Gastroesophageal sphincter (tissue), 3 donors: ENCODE data around the gene CCS.

Experiments
- POLR2A ChIP-seq, 2 donors: fragments of 450-650 bp; IDR thresholded peaks; one replicate each; pipeline ENCODE4 v1.6.1; 2017; ENCODE audit warnings: antibody characterized with exemption in 2 of 2, mild to moderate bottlenecking in 2 of 2, moderate library complexity in 1 of 2
- POLR2AphosphoS5 ChIP-seq: sonication (generic); formaldehyde crosslinking; IDR thresholded peaks from one replicate; pipeline ENCODE4 v1.6.1; 2017; ENCODE audit warnings: antibody characterized with exemption
- TF ChIP-seq, protein P1 (sequence below), 4 experiments: fragments of 200-600 bp in 2 of 4; fragments of 450-650 bp in 2 of 4; sonication (generic) in 1 of 4; IDR thresholded peaks; one replicate each; pipeline ENCODE4 v1.5.1; 2017 to 2019; ENCODE audit warnings: antibody characterized with exemption in 4 of 4, mild to moderate bottlenecking in 2 of 4, moderate library complexity in 2 of 4

DNA sequence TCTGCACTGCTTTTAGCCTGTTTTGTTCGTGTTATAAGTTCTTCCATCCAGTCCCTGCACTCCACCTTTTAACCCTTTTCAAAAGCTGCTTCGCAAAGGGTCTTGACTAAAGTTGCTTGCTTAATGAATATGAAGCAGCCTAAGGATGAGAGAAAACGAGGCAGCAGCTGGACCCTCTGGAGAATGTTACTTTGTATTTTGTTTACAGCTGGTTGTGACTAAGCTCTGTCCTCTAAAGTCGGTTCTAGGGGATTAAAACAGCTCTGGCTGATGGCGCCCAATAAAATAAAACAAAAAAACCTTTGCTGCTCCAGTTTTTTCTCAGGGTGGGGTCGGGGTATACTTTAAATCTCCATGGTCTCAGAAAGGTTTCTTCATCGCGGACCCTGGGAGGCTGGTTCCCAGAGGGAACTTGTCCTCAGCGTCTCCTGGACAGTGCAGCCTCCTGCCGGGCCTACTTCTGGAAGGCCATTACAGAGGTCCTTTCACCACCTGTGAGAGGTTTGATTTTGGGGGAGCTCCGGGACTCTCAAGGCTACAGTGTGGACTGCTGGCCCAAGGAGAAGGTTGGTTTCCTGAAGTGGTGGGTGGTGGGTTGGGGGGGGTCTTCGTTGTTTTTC, 44.7 kb downstream of the CCS start:
- TF ChIP-seq, protein P1, sequence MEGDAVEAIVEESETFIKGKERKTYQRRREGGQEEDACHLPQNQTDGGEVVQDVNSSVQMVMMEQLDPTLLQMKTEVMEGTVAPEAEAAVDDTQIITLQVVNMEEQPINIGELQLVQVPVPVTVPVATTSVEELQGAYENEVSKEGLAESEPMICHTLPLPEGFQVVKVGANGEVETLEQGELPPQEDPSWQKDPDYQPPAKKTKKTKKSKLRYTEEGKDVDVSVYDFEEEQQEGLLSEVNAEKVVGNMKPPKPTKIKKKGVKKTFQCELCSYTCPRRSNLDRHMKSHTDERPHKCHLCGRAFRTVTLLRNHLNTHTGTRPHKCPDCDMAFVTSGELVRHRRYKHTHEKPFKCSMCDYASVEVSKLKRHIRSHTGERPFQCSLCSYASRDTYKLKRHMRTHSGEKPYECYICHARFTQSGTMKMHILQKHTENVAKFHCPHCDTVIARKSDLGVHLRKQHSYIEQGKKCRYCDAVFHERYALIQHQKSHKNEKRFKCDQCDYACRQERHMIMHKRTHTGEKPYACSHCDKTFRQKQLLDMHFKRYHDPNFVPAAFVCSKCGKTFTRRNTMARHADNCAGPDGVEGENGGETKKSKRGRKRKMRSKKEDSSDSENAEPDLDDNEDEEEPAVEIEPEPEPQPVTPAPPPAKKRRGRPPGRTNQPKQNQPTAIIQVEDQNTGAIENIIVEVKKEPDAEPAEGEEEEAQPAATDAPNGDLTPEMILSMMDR (IDR thresholded peaks at IDR 0.05), result no peak
- TF ChIP-seq POLR2A (IDR thresholded peaks at IDR 0.05) (no peak), POLR2AphosphoS5 (no peak)
